ENCODE results near the gene RBM14.
"Not testable (repeated sequence)": the region's sequence is repeated elsewhere in the genome, so short reads cannot be mapped to it uniquely, and the experiment has no call there.

RBM14 gene

GRCh38 chr11:66595245-66595904 is 21.1 kb upstream of the RBM14 start:
- DNase-seq (ENCODE audit: low spot score) = no peak

GRCh38 chr11:66598993-66599392 is 17.4 kb upstream of the RBM14 start:
- no peak for DNase-seq (ENCODE audit: low spot score)

DNA sequence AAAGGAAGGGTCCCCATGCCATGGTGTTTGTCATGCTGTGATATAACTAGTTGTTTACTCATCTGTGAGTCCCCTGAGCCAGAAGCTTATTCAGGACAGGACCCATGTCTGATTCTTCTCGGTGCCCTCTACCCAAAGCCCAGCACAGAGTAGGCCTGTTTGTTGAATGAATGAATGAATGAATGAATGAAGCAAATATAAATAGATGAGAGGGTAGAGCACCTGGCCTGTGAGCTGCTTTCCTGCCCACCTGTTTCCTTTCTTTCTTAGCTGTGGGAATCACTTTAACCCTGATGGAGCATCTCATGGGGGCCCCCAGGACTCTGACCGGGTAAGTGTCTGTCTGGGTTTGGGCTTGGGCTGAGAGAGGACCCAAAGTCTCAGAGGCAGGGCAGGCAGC is 16.2 kb upstream of the RBM14 start:
- DNase-seq (ENCODE audit: low spot score) = no peak

DNA sequence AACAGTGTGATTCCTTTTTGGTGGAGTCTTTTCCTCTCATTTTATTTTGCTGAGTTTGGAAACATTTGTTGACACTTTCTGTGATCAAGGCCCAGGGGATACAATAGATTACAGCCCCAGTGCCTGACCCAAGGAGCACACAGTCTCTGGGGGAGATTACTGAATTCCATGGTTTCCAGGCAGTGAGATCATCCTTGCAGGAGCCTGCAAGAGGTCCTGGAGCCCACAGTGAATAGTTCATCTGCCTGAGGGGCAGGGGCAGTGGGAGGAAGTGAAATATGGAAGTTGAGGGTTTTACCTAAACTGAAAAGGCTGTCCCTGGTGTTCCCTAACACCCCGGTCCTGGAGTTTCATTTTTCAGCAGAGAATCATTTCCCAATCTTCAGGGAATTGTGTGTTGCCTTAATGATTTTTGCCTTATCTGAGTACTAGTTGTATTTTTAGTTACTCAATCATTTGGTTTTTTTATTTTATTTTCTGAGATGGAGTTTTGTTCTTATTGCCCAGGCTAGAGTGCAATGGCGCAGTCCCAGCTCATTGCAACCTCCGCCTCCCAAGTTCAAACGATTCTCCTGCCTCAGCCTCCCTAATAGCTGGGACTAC is 15.7 kb upstream of the RBM14 start:
- no peak for DNase-seq (ENCODE audit: low spot score)

DNA sequence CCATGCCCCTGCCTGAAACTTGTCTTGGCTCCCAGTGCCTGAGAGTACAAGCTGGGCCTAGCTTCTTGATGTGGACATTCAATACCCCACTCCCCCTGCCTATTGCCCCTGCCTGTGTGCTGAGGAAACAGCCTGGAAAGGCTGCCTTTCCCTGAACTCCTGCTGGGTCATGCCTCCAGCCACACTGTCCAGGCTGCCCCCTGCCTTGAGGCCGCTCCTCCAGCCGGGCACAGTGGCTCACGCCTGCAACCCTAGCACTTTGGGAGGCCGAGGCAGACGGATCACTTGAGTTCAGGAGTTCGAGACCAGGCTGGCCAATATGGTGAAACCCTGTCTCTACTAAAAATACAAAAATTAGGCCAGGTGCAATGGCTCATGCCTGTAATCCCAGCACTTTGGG is 13.4 kb upstream of the RBM14 start:
- DNase-seq (ENCODE audit: low spot score) = no peak

GRCh38 chr11:66604155-66604554 is 12.3 kb upstream of the RBM14 start:
- DNase-seq (ENCODE audit: low spot score) = no peak

DNA sequence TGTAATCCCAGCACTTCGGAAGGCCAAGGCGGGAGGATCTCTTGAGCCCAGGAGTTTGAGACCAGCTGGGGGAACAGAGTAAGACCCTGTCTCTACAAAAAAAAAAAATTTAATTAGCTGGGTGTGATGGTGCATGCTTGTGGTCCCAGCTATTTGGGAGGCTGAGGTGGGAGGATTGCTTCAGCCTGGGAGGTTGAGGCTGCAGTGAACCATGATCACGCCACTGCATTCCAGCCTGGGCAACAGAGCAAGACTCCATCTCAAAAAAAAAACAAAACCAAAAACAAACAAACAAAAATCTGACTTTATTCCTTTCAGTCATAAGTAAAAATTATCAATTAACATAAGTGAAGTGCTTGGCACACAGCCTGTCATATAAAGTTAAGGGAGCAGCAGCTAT is 9.8 kb upstream of the RBM14 start:
- DNase-seq (ENCODE audit: low spot score) = not testable (repeated sequence)

DNA sequence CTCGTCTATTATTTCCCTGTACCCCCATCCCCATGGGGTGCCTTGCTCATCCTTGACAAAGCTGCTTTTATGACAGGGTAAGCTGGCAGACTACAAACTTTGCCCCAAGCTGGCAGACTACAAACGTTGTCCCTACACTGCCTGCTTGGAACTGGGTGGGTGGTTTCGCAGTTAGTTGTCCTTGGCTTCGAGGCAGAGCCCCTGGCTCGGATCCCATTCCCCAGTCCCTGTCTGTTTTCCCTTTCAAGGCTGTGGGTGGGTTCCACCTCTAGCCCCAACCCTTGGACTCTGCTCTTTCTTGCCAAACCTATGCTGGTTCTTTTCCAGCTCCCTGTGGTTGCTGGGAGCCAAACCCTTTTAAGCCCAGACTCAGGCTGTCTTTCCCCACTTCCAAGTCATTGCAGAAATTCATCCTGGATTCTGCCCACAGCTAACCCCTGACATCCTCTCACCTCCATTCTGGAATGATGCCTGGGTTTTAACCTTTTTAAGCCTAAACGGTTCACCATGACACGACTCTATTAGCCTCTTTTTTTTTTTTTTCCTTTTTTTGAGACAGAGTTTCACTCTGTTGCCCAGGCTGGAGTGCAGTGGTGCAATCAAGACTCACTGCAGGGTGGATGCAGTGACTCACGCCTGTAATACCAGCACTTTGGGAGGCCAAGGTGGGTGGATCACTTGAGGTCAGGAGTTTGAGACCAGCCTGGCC is 9.2 kb upstream of the RBM14 start:
- DNase-seq (ENCODE audit: low spot score) = no peak

GRCh38 chr11:66609721-66610617 is 6.5 kb upstream of the RBM14 start:
- DNase-seq (ENCODE audit: low spot score) = no peak

DNA sequence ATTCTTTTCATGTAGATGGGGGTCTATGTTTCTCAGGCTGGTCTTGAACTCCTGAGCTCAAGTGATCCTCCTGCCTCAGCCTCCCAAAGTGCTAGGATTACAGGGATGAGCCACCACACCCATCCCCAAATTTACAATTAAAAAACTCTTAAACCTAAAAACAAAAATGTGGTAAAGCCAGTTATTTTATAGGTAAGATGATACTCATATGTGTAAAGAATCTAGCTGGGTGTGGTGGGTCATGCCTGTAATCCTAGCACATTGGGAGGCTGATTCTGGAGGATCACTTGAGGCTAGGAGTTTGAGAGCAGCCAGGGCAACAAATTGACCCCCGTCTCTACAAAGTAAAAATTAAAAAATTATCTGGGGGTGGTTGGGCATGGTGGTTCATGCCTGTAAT is 4.0 kb upstream of the RBM14 start:
- no peak for DNase-seq (ENCODE audit: low spot score)

- no peak for DNase-seq (ENCODE audit: low spot score)
Measured at GRCh38 chr11:66614073-66614472, 2.4 kb upstream of the RBM14 start.

GRCh38 chr11:66617155-66617834 is 865 bp downstream of the RBM14 start:
- DNase-seq (ENCODE audit: low spot score) = no peak

DNA sequence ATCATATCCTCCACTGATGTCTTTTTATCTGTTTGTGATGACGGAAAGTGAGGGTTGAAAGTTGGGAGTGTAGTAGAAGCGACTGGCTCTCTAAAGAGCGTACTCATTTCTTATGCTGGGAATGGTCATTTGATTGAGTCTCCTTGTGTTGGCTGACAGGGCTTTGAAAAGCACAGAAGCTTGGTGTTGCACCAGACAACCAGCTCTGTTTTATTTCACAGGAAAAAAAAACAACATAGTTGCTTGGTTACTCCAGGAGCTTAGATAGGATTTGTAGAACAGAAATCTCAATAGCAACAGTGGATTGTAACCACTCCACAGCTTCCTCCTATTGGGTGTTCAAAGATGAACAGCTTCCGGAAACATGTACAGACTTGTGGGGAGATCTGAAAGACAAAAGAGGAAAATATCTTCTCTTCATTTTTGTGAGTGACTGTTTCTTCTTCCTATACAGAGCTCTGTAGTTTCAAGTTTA is 2.7 kb downstream of the RBM14 start:
- DNase-seq (ENCODE audit: low spot score) = peak; percentile 13

DNA sequence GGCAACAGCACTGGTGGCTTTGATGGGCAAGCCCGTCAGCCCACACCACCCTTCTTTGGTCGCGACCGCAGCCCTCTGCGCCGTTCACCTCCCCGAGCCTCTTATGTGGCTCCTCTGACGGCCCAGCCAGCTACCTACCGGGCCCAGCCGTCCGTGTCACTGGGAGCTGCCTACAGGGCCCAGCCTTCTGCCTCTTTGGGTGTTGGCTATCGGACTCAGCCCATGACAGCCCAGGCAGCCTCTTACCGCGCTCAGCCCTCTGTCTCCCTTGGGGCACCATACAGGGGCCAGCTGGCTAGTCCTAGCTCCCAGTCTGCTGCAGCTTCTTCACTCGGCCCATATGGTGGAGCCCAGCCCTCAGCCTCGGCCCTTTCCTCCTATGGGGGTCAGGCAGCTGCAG is 8.0 kb downstream of the RBM14 start:
- DNase-seq (ENCODE audit: low spot score) = no peak

DNA sequence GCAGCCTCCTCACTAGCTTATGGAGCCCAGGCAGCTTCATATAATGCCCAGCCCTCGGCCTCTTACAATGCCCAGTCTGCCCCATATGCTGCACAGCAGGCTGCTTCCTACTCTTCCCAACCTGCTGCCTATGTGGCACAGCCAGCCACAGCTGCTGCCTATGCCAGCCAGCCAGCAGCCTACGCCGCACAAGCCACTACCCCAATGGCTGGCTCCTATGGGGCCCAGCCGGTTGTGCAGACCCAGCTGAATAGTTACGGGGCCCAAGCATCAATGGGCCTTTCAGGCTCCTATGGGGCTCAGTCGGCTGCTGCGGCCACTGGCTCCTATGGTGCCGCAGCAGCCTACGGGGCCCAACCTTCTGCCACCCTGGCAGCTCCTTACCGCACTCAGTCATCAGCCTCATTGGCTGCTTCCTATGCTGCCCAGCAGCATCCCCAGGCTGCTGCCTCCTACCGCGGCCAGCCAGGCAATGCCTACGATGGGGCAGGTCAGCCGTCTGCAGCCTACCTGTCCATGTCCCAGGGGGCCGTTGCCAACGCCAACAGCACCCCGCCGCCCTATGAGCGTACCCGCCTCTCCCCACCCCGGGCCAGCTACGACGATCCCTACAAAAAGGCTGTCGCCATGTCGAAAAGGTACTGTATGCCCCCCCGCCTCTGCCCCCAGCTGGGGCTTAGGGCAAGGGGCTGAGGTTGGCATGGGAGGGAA is 8.8 kb downstream of the RBM14 start:
- no peak for DNase-seq (ENCODE audit: low spot score)

- DNase-seq (ENCODE audit: low spot score) = no peak
Measured at GRCh38 chr11:66625752-66626149, 9.3 kb downstream of the RBM14 start.

- DNase-seq (ENCODE audit: low spot score) = no peak
Measured at GRCh38 chr11:66626382-66626781, 10.0 kb downstream of the RBM14 start.

DNA sequence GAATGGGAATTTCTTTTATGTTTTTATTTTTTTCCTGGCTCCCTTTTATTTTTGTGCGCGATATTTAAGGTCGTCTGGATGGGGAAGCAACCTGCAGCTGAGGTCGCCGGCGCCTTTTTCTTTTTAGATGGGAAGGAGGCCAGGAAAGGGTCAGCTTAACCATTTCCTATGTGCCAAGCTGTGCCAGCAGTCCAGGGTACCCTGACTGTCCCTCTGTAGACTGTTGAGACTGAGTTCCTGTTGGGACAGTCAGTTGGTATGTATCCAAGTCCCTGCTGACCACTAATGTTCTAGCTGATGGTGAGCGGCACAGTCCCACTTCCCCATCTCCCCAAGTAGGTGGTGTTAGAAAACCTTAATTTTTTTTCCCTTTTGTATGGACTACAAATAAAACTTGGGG is 10.5 kb downstream of the RBM14 start:
- no peak for DNase-seq (ENCODE audit: low spot score)

DNA sequence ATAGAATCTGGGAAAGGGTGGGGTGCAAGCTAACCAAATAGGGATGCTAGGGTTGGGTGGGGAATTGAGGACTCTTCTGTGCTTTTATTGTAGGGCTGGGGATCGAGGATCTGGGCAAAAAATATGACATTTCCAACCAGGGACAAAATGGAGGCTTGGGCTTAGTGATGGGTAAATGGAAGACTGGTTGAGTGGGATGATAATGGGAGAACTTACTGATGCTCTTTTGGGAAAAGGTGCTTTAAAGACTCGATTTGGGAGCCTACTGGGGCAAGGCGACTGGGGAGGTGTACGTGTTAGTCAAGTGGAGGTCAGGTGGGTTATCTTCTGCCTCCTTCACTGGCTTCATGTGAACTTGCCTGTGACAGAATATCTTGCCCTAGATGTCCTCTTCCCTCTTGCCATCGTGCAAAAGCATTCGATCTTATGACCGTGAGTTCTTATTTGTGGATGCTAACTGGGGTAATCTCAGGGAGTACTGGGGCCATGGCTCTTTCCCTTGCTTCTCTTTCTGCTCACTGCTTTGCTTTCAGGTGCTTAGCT is 11.7 kb downstream of the RBM14 start:
- no peak for DNase-seq (ENCODE audit: low spot score)

DNA sequence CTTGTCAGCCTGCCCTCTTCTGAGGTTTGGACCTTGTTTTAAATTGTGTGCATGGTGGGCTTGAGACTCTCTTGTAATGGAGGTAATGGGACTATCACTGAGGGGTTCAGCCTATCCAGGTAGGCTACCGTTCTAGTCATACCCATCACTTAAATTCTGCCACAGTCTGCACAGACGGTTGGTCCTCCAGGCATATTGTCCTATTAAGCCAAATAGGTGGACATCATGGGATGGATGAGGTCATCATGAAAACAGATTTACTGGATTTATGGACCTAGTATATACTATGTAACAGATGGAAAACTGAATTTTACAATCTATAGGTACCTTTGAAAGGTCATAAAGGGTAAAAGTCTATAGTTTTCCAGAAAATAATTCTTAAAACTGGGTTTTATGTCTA is 12.9 kb downstream of the RBM14 start:
- no peak for DNase-seq (ENCODE audit: low spot score)

- DNase-seq (ENCODE audit: low spot score) = no peak
Measured at GRCh38 chr11:66631883-66632282, 15.5 kb downstream of the RBM14 start.

Measured in SW480 (cell line).